ENCODE data around the gene MBD3L2.
"Not testable (repeated sequence)": the region's sequence is repeated elsewhere in the genome, so short reads cannot be mapped to it uniquely, and the experiment has no call there.

MBD3L2 gene

DNA sequence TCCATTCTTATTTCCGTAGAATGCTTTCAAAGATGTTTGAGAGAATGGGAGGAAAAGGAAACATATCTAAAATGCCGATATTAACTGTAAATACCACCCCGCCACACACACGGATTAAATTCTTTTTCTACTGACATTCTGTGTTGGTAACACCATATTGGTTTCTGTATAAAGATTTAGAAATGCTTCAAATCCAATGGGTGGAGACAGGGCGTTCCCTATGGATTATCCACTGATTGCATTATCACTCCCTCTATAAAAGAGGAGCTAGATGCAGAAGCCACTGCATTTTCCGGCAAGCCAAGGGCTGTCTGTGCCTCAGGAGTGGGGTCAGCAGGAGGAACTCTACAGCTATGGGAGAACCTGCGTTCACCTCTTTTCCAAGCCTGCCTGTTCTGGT is at the start of gene MBD3L2:
TSS of gene MBD3L2 (plus strand) at position 301 of the 400 bp plus-strand sequence. CDS start at position 354, 53 bp downstream.
- DNase-seq (ENCODE audit: low read depth), result not testable (repeated sequence)

DNA sequence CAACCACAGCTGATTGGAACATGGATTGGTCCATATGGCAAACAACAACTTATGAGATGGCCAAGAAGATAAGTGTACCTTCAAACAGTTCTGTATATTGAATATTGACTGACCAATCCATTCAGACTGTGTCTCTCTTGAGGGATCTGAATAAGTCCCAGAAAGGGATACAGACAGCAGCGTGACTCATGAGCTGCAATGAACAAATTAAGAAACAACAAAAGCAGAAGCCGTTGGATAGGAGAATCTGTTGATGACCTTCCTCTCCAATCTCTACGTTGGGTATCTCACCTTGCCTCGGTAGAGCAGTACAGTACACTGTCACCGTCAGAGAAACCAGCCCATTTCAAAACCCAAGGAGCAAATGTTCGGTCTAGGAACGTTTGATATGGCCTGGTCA is 49.2 kb upstream of the MBD3L2 start:
- no peak for DNase-seq (ENCODE audit: low read depth)

- DNase-seq (ENCODE audit: low read depth), result no peak
Measured at GRCh38 chr19:7000333-7000732, 48.8 kb upstream of the MBD3L2 start.

DNA sequence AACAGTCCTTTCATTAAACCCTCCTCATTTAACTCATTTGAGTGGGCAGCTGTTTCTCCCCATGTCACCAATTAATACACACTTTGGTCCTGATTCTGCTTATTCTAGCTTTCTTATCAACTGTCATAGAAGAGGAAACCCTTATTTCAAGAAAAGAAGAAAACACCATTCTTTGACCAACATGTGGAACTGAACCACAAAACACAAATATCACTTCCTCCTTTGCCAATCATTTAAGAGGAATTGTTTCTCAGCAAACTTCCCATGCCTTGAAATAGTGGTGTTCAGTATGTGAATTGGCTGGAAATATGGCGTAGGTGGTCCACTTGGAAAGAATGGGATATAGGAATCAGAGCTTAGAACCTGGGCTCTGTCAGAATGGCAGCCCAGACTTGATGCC is 48.3 kb upstream of the MBD3L2 start:
- no peak for DNase-seq (ENCODE audit: low read depth)

GRCh38 chr19:7004313-7004931 is 44.7 kb upstream of the MBD3L2 start:
- DNase-seq (ENCODE audit: low read depth), result no peak

GRCh38 chr19:7006135-7006704 is 42.9 kb upstream of the MBD3L2 start:
- DNase-seq (ENCODE audit: low read depth), result no peak

DNA sequence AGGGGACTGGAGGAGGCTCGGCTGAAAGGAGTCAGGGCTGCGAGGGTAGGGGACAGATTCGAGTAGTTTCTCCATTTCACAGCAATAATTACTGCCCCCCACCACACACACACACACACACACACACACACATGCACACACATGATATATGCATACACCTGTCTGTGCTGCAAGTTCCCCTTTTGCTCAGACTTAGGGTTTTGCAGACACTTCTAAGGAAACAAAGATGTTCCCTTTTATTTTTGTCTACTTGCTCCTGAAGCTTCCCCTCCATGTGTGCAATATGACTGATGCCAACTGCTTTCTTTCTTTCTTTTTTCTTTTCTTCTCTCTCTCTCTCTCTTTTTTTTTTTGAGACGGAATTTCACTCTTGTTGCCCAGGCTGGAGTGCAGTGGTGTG is 41.3 kb upstream of the MBD3L2 start:
- no peak for DNase-seq (ENCODE audit: low read depth)

- no peak for DNase-seq (ENCODE audit: low read depth)
Measured at GRCh38 chr19:7010722-7011593, 38.2 kb upstream of the MBD3L2 start.

DNA sequence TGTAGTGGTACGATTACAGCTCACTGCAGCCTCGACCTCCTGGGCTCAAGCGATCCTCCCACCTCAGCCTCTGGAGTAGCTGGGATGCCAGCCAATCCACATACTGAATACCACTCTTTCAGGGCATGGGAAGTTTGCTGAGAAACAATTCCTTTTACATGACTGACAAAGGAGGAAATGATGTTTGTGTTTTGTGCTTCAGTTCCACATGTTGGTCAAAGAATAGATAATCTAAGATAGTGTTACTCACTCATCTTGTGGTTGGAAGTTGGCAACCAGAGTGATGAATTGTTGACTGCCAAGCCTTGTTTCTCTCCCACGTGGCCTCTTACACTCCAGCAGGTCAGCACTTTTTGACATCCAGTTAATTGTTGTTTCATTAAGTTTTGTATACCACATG is 35.4 kb upstream of the MBD3L2 start:
- no peak for DNase-seq (ENCODE audit: low read depth)

- DNase-seq (ENCODE audit: low read depth), result no peak
Measured at GRCh38 chr19:7018828-7019227, 30.3 kb upstream of the MBD3L2 start.

- not testable (repeated sequence) for DNase-seq (ENCODE audit: low read depth)
Measured at GRCh38 chr19:7021331-7021730, 27.8 kb upstream of the MBD3L2 start, which contains the start of gene MBD3L2B. Gene MBD3L2B (minus strand): TSS chr19:7021431. CDS start chr19:7021397, 34 bp downstream.

- DNase-seq (ENCODE audit: low read depth), result not testable (repeated sequence)
Measured at GRCh38 chr19:7028790-7029189, 20.3 kb upstream of the MBD3L2 start.

GRCh38 chr19:7030278-7030677 is 18.8 kb upstream of the MBD3L2 start, which contains the start of gene MBD3L5:
Gene MBD3L5 (plus strand): TSS chr19:7030578. CDS start chr19:7030612, 34 bp downstream.
- not testable (repeated sequence) for DNase-seq (ENCODE audit: low read depth)

DNA sequence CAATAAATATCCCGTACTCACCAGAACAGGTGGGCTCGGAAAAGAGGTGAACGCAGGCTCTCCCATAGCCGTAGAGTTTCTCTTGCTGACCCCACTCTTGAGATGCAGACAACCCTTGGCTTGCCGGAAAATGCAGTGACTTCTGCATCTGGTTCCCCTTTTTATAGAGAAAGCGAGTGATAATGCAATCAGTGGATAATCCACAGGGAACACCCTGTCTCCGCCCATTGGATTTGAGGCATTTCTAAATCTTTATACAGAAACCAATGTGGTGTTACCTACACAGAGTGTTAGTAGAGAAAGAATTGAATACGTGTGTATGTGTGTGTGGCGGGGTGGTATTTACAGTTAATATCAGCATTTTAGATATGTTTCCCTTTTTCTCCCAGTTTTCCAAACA is 9.0 kb upstream of the MBD3L2 start, which contains the start of gene MBD3L4:
TSS of gene MBD3L4 (minus strand) at position 101 of the 400 bp plus-strand sequence. CDS start at position 66, 35 bp downstream.
- not testable (repeated sequence) for DNase-seq (ENCODE audit: low read depth)

GRCh38 chr19:7041563-7041962 is 7.6 kb upstream of the MBD3L2 start:
- not testable (repeated sequence) for DNase-seq (ENCODE audit: low read depth)

DNA sequence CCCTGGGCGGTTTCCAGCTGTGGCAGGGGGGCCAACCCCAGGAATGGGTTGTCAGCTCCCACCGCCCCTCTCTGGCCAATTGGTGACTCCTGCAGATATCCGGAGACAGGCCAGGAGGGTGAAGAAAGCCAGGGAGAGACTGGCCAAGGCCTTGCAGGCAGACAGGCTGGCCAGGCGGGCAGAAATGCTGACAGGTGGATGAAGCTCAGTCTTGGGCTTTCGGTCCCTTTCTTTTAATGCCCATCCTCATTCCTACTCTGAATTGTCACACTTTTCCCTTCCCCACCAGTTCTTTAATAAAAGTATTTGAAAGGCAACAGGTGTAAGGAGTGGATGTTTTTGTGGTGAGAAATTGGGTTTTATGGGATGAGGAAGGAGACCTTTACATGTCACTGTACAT is 2.3 kb downstream of the MBD3L2 start:
- not testable (repeated sequence) for DNase-seq (ENCODE audit: low read depth)

- DNase-seq (ENCODE audit: low read depth), result not testable (repeated sequence)
Measured at GRCh38 chr19:7052896-7053295, 3.8 kb downstream of the MBD3L2 start.

- DNase-seq (ENCODE audit: low read depth), result not testable (repeated sequence)
Measured at GRCh38 chr19:7054635-7055368, 5.7 kb downstream of the MBD3L2 start.

- DNase-seq (ENCODE audit: low read depth), result not testable (repeated sequence)
Measured at GRCh38 chr19:7055679-7056078, 6.6 kb downstream of the MBD3L2 start.

DNA sequence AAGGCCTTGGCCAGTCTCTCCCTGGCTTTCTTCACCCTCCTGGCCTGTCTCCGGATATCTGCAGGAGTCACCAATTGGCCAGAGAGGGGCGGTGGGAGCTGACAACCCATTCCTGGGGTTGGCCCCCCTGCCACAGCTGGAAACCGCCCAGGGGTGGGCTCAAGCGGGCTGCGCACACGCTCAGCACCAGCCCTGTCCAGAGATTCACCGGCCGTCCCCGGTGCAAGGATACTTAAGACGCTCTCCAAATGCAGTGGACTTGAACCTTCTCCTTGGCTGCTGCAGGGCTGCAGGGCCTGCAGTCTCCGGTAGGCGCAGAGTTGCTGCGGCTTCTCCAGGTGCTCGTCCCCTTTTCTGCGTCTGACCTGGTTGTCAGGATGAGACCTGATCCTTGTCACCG is 7.2 kb downstream of the MBD3L2 start:
- not testable (repeated sequence) for DNase-seq (ENCODE audit: low read depth)

DNA sequence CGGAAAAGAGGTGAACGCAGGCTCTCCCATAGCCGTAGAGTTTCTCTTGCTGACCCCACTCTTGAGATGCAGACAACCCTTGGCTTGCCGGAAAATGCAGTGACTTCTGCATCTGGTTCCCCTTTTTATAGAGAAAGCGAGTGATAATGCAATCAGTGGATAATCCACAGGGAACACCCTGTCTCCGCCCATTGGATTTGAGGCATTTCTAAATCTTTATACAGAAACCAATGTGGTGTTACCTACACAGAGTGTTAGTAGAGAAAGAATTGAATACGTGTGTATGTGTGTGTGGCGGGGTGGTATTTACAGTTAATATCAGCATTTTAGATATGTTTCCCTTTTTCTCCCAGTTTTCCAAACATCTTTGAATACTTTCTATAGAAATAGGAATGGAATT is 9.5 kb downstream of the MBD3L2 start, which contains the start of gene MBD3L3:
TSS of gene MBD3L3 (minus strand) at position 101 of the 400 bp plus-strand sequence. CDS start at position 30, 71 bp downstream.
- DNase-seq (ENCODE audit: low read depth), result not testable (repeated sequence)

- DNase-seq (ENCODE audit: low read depth), result not testable (repeated sequence)
Measured at GRCh38 chr19:7059977-7060376, 10.9 kb downstream of the MBD3L2 start.
